ENCODE results near the gene ADAT3.

The ADAT3 gene

DNA sequence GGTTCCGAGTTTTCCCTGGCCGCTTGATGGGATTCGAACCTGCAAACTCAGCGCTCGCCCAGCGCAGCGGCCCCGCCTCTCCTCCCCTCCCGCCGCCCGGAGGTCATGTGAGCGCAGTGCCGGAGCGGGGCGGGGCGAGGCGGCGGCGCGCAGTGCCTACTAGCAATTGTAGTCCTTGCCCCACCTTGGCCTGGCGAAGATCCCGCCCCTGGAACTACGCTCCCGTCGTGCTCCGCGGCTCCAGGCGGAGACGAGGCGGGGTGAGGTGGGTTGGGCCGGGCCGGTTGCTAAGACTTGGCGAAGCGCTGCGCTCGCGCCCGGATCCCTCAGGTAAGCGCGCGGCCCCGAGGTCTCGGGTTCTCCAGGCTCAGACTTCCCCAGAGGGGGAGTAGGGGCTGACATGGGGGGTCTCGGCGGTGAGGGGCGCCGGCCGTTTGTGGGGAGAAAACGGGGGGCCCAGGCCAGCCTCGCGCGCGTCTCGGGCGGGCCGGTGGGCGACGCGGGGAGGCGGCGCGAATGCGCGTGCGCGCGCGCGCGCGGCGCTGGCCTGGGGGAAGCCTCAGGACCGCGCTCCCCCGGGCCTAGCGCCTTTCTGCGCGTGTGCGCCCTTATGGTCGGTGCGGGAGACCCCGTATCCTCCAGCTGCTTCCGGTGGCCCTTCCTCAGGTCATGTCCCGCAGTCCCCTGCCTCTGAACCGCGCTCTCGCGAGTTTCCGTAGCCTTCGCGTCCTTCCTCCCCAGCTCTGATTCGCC, at the start of gene ADAT3, which contains the start of gene SCAMP4:
Gene ADAT3, plus strand, starts transcription at position 290 of the 753 bp plus-strand sequence. CDS start 6,649 bp downstream, outside the sequence.
Gene SCAMP4, plus strand, starts transcription at position 290 of the 753 bp plus-strand sequence. CDS start 9,621 bp downstream, outside the sequence.
- Histone ChIP-seq H3K4me3 (ENCODE audit: low read depth in 1 of 5, low read length in 5 of 5) (peak within 1 kb of the TSS; percentile 69 to 81 (median 73)), H3K27ac (ENCODE audit: low read depth, low read length) (peak within 1 kb of the TSS; percentile 55), H3K9me3 (ENCODE audit: control insufficient read depth in 5 of 5, low read length in 5 of 5) (no peaks in the 10 kb centered on the region), H3K27me3 (ENCODE audit: control insufficient read depth in 5 of 5, insufficient read depth in 4 of 5, low read length in 5 of 5) (no peaks in the 10 kb centered on the region), H3K4me1 (ENCODE audit: control insufficient read depth in 5 of 5, insufficient read depth in 5 of 5, low read length in 5 of 5) (peaks cover 2 to 43% (median 27%) of the 10 kb centered on the region in 5 donors), H3K36me3 (ENCODE audit: control insufficient read depth in 5 of 5, insufficient read depth in 5 of 5, low read length in 5 of 5) (peaks cover 0 to 3% (median 0%) of the 10 kb centered on the region in 5 donors), H3K9ac (ENCODE audit: low read length in 5 of 5) (peak within 1 kb of the TSS in 4 of 5 donors; percentile 7 to 80 (median 24))

DNA sequence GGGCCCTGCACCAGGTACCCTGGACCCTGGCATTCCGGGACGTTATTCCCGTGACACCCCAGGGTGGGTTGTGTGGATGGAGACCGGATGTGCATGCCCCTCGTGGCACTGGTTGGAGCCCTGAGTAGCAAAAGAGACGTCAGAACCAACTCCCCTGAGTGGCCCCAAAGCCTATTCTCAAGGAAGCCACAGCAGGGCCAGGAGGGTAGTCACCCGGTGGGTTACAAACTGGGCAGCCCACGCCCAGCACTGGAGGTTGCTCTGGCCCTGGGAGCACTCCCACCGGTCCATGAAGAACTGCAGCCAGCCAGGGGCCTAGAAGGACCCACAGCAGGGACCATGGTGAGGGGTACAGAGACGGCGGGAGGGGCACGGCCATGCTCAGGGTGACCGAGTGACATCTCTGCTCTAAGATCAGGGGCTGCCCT, 49.4 kb upstream of the ADAT3 start:
- peak overlapping the region; percentile 45 to 68 (median 62) for H3K4me3 ChIP-seq (ENCODE audit: low read depth in 1 of 5, low read length in 5 of 5)
- H3K9me3 ChIP-seq (ENCODE audit: control insufficient read depth in 5 of 5, low read length in 5 of 5), result no peaks in the 10 kb centered on the region
- no peaks in the 10 kb centered on the region for H3K36me3 ChIP-seq (ENCODE audit: control insufficient read depth in 5 of 5, insufficient read depth in 5 of 5, low read length in 5 of 5)
- peak overlapping the region; percentile 65 for H3K27ac ChIP-seq (ENCODE audit: low read depth, low read length)
- H3K27me3 ChIP-seq (ENCODE audit: control insufficient read depth in 5 of 5, insufficient read depth in 4 of 5, low read length in 5 of 5), result peaks cover 0 to 18% (median 10%) of the 10 kb centered on the region in 5 donors
- peaks cover 0 to 75% (median 63%) of the 10 kb centered on the region in 5 donors for H3K4me1 ChIP-seq (ENCODE audit: control insufficient read depth in 5 of 5, insufficient read depth in 5 of 5, low read length in 5 of 5)
- peak overlapping the region in 4 of 5 donors; percentile 26 to 73 (median 66) for H3K9ac ChIP-seq (ENCODE audit: low read length in 5 of 5)

DNA sequence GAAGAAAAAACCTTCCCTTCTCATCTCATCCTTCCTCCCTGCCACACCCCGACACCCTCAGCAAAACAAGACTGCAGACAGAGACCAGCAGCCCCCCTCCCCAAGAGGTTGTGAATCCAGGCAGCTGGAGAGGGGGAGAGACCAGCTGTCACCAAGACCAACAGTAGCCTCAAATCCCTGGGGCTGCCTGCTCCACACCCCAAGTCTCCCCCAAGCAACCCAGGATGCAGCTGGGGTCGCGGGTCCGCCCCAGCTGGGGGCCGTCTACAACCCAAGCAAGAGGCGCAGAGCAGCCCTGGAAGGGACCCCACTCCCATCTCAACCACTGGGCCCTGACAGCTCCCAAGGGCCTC, 48.9 kb upstream of the ADAT3 start:
- no peaks in the 10 kb centered on the region for H3K36me3 ChIP-seq (ENCODE audit: control insufficient read depth in 5 of 5, insufficient read depth in 5 of 5, low read length in 5 of 5)
- no peaks in the 10 kb centered on the region for H3K9me3 ChIP-seq (ENCODE audit: control insufficient read depth in 5 of 5, low read length in 5 of 5)
- H3K4me3 ChIP-seq (ENCODE audit: low read depth in 1 of 5, low read length in 5 of 5), result peak overlapping the region in 4 of 5 donors; percentile 45 to 68 (median 60)
- H3K27ac ChIP-seq (ENCODE audit: low read depth, low read length), result peak overlapping the region; percentile 65
- H3K9ac ChIP-seq (ENCODE audit: low read length in 5 of 5), result peak overlapping the region; percentile 26 to 73 (median 60)
- peaks cover 0 to 18% (median 10%) of the 10 kb centered on the region in 5 donors for H3K27me3 ChIP-seq (ENCODE audit: control insufficient read depth in 5 of 5, insufficient read depth in 4 of 5, low read length in 5 of 5)
- H3K4me1 ChIP-seq (ENCODE audit: control insufficient read depth in 5 of 5, insufficient read depth in 5 of 5, low read length in 5 of 5), result peaks cover 0 to 79% (median 68%) of the 10 kb centered on the region in 5 donors

DNA sequence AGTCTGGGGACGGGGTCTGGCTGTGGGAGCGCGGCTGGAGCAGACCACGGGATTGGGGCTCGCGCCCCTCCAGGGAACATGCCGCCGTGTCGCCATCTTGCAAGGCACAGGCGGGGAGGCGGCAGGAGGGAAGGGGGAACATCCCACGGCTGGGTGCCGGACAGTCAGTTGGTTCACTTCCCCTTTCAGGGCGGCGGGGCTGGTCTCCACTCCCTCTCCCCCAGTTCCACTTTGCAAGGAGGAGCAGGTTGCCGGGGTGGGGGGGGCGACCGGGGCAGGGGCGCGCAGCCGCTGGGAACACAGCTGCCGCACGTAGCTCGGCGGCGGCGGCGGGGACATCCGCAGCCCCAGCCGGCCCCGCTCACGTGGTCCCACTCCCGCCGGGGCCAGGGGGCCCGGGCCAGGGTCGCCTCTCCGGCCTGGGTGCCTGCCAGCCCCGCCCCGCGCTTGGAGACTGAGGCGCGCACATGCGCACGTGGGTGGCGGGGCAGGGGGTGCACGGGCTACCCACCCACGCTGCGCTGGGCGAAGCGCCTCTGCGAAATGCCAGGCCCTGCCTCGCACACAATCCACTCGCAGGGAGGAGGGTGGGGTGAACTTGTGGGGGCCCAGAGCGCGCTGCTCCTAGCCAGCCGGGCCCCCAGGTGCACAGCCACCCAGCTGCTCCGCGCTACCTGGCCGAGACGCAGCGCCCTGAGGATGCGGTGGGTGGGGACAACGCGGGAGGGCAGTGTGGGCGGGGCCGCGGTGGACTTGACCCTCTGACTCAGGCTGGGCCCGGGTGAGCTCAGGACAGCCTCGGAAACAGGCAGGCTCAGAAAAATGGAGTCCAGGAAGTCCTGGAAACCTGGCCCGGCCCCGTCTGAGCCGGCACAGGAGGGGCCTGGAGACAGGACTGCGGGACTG, 48.2 kb upstream of the ADAT3 start:
- peaks cover 0 to 86% (median 74%) of the 10 kb centered on the region in 5 donors for H3K4me1 ChIP-seq (ENCODE audit: control insufficient read depth in 5 of 5, insufficient read depth in 5 of 5, low read length in 5 of 5)

DNA sequence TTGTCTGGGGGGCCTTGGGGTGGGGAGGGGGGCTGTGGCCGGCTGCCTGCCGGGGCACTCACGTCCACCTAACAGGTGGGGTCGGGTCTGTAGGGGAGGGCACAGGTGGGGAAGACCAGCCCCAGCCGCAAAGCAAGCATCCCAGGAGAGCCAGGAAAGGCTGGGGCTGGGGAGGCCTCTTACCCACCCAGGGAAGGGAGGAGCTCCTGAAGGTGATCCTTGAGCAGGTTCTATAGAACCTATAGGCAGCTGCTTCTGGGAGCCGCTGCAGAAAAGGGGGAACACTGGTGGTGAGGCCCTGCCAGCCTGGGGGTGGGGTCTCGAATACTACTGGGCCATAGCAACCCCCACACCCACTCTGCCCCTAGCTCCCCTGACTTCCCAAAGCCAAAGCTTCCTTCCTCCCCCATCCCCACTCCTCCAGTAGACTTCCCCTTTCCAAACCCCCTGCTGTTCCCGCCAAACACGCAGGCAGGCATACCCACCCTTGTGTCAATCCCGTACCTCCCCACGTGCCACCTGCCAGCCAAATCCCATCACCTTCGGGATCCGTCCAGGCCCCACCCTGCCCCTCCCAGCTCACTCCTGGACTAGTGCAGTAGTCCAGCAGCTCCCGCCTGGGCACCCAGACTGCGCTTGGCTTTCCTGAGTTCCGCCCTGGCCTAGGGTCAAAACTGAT, 47.4 kb upstream of the ADAT3 start:
- H3K4me1 ChIP-seq (ENCODE audit: control insufficient read depth in 5 of 5, insufficient read depth in 5 of 5, low read length in 5 of 5), result peaks cover 0 to 91% (median 79%) of the 10 kb centered on the region in 5 donors
- H3K9ac ChIP-seq (ENCODE audit: low read length in 5 of 5), result peak overlapping the region in 1 of 5 donors; percentile 41
- H3K9me3 ChIP-seq (ENCODE audit: control insufficient read depth in 5 of 5, low read length in 5 of 5), result no peaks in the 10 kb centered on the region
- H3K27ac ChIP-seq (ENCODE audit: low read depth, low read length), result peak overlapping the region; percentile 57
- no peaks in the 10 kb centered on the region for H3K36me3 ChIP-seq (ENCODE audit: control insufficient read depth in 5 of 5, insufficient read depth in 5 of 5, low read length in 5 of 5)
- peak overlapping the region in 4 of 5 donors; percentile 6 to 68 (median 62) for H3K4me3 ChIP-seq (ENCODE audit: low read depth in 1 of 5, low read length in 5 of 5)
- H3K27me3 ChIP-seq (ENCODE audit: control insufficient read depth in 5 of 5, insufficient read depth in 4 of 5, low read length in 5 of 5), result peaks cover 0 to 18% (median 10%) of the 10 kb centered on the region in 5 donors

More for the DNA sequence above, 48.2 kb upstream of the ADAT3 start:
- Histone ChIP-seq H3K9ac (ENCODE audit: low read length in 5 of 5) (peak overlapping the region in 4 of 5 donors; percentile 26 to 73 (median 66)), H3K27ac (ENCODE audit: low read depth, low read length) (peak overlapping the region; percentile 65), H3K27me3 (ENCODE audit: control insufficient read depth in 5 of 5, insufficient read depth in 4 of 5, low read length in 5 of 5) (peaks cover 0 to 18% (median 10%) of the 10 kb centered on the region in 5 donors), H3K36me3 (ENCODE audit: control insufficient read depth in 5 of 5, insufficient read depth in 5 of 5, low read length in 5 of 5) (no peaks in the 10 kb centered on the region), H3K9me3 (ENCODE audit: control insufficient read depth in 5 of 5, low read length in 5 of 5) (no peaks in the 10 kb centered on the region), H3K4me3 (ENCODE audit: low read depth in 1 of 5, low read length in 5 of 5) (peak overlapping the region in 4 of 5 donors; percentile 58 to 68 (median 62))

DNA sequence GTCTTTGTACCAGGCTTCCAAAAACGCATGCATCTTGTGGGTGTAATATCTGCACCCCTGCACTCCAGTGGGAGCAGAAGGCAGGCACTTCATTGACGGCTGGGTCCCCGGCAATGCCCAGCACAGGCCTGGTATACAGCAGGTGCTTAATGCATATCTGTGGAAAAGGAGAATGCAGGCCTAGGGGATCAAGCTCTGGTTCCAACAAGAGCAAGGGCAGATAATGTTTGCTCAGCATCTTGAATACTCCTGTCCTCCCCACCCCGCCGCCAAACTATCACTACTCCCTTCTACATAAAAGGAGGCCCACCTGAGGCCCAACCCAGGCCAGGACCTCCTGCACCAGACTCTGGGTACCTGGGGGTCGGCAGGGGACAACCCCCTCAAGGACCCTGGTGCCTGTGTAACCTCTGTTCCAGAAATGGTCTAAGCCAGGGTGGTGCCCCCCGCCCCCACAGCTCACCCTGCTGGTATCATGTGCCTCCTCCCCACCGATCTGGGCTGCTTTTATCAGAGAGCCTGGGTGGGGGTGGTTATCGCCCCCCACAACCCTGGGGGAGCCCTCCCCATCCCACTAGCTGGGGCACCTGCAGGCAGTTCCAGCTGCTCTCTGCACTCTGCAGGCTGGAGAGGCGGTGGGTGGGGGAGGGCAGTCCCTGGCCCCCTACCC, 46.7 kb upstream of the ADAT3 start:
- Histone ChIP-seq H3K27me3 (ENCODE audit: control insufficient read depth in 5 of 5, insufficient read depth in 4 of 5, low read length in 5 of 5) (peaks cover 0 to 18% (median 10%) of the 10 kb centered on the region in 5 donors), H3K9ac (ENCODE audit: low read length in 5 of 5) (no peak overlapping the region), H3K9me3 (ENCODE audit: control insufficient read depth in 5 of 5, low read length in 5 of 5) (no peaks in the 10 kb centered on the region), H3K4me1 (ENCODE audit: control insufficient read depth in 5 of 5, insufficient read depth in 5 of 5, low read length in 5 of 5) (peaks cover 0 to 83% (median 77%) of the 10 kb centered on the region in 5 donors), H3K36me3 (ENCODE audit: control insufficient read depth in 5 of 5, insufficient read depth in 5 of 5, low read length in 5 of 5) (no peaks in the 10 kb centered on the region), H3K27ac (ENCODE audit: low read depth, low read length) (no peak overlapping the region), H3K4me3 (ENCODE audit: low read depth in 1 of 5, low read length in 5 of 5) (peak overlapping the region in 1 of 5 donors; percentile 68)

DNA sequence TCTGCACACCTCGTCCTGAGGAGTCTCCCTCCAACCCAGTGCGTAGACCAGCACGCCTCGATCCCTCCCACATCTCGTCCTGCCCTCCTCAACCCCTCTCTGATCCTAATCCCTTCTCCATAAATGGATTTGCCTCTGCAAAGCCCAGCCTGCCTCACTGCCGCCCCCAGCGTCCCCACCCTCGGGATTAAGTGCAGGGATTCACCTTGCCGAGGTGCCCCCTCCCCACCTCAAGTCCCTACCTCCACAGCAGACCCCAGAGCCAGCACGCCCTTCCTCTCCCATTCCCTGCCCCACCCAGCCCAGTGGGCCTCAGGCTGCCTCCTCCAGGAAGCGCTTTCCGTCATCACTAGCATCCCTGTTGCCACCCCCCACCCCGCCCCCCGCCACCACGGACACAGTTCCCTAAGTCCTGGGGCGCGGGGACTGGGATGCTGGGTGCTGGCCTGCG, 45.8 kb upstream of the ADAT3 start:
- H3K4me1 ChIP-seq (ENCODE audit: control insufficient read depth in 5 of 5, insufficient read depth in 5 of 5, low read length in 5 of 5), result peaks cover 0 to 80% (median 72%) of the 10 kb centered on the region in 5 donors
- H3K4me3 ChIP-seq (ENCODE audit: low read depth in 1 of 5, low read length in 5 of 5), result no peak overlapping the region
- no peak overlapping the region for H3K9ac ChIP-seq (ENCODE audit: low read length in 5 of 5)

DNA sequence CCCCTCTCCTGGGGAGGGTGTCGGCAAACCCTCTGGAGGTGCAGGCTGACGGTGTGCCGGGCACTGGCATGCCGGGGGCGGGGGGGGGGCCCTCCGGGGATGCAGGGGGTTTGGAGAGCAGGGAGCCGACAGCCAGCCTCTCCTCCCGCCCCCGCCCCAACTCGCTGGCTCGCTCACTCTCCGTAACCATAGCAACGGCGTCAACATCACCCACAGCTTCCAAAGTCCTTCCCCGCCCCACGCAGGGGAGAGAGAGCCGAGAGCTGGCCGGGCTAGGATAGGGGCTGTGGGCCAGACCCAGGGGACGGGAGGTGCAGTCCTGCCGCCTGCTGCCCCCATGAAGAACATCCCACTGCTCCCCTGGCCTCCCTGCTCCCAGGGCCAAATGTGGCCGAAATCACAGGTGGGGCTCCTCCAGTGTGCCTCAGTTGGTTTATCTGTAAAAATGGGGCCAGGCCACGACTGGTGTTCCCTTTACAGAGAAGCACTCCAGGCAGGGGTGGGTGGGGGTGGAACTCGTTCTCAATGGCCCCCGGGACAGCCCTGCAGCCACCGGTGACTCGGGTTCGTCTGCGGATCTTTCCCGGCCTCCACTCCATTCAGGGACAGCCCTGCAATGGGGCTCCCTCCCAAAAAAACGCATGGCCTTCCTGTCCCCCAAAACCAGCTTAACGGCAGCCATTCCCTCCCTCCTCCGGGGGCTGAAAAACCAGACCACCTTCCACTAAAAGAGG, 45.0 kb upstream of the ADAT3 start:
- no peak overlapping the region for H3K9ac ChIP-seq (ENCODE audit: low read length in 5 of 5)
- peaks cover 0 to 80% (median 69%) of the 10 kb centered on the region in 5 donors for H3K4me1 ChIP-seq (ENCODE audit: control insufficient read depth in 5 of 5, insufficient read depth in 5 of 5, low read length in 5 of 5)

More for the DNA sequence above, 45.8 kb upstream of the ADAT3 start:
- no peak overlapping the region for H3K27ac ChIP-seq (ENCODE audit: low read depth, low read length)
- peaks cover 0 to 18% (median 10%) of the 10 kb centered on the region in 5 donors for H3K27me3 ChIP-seq (ENCODE audit: control insufficient read depth in 5 of 5, insufficient read depth in 4 of 5, low read length in 5 of 5)
- H3K9me3 ChIP-seq (ENCODE audit: control insufficient read depth in 5 of 5, low read length in 5 of 5), result no peaks in the 10 kb centered on the region
- no peaks in the 10 kb centered on the region for H3K36me3 ChIP-seq (ENCODE audit: control insufficient read depth in 5 of 5, insufficient read depth in 5 of 5, low read length in 5 of 5)

More for the DNA sequence above, 45.0 kb upstream of the ADAT3 start:
- Histone ChIP-seq H3K36me3 (ENCODE audit: control insufficient read depth in 5 of 5, insufficient read depth in 5 of 5, low read length in 5 of 5) (no peaks in the 10 kb centered on the region), H3K4me3 (ENCODE audit: low read depth in 1 of 5, low read length in 5 of 5) (peak overlapping the region in 1 of 5 donors; percentile 28), H3K9me3 (ENCODE audit: control insufficient read depth in 5 of 5, low read length in 5 of 5) (no peaks in the 10 kb centered on the region), H3K27me3 (ENCODE audit: control insufficient read depth in 5 of 5, insufficient read depth in 4 of 5, low read length in 5 of 5) (peaks cover 0 to 18% (median 10%) of the 10 kb centered on the region in 5 donors), H3K27ac (ENCODE audit: low read depth, low read length) (no peak overlapping the region)
